ENCODE data around the gene MMP23B. TPM values are rescaled to one million over a fixed set of nuclear protein-coding genes. Genes with fewer than 3 reads are reported as not detected.

Gene MMP23B
- total RNA-seq, 3 donors from 2014 or later: 7.2 to 8.7 (median 7.4) TPM

DNA sequence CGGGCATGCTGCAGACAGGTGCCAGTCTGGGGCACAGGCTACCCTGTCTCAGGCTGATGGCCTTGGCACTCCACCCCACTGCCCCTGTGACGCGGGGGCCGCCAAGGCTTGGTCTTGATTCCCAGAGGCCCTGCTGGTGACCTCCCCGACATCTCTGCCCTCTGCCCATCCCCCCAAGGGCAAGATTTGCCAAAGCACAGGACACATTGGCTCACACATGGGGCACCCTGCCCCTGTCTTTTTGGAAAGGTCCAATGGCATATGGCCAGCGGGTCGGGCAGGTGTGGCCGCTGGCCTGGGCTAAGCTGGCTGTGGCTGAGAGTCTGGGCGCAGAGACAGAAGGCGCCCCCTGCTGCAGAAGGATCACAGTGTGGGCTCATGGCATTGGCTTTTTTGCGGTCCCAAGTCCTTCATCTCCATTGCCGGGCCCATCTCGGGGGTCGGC is 12.0 kb upstream of the MMP23B start:
- intact Hi-C loops (cut with DNase I, micrococcal nuclease): no loop called here
- TF ChIP-seq, protein P1, sequence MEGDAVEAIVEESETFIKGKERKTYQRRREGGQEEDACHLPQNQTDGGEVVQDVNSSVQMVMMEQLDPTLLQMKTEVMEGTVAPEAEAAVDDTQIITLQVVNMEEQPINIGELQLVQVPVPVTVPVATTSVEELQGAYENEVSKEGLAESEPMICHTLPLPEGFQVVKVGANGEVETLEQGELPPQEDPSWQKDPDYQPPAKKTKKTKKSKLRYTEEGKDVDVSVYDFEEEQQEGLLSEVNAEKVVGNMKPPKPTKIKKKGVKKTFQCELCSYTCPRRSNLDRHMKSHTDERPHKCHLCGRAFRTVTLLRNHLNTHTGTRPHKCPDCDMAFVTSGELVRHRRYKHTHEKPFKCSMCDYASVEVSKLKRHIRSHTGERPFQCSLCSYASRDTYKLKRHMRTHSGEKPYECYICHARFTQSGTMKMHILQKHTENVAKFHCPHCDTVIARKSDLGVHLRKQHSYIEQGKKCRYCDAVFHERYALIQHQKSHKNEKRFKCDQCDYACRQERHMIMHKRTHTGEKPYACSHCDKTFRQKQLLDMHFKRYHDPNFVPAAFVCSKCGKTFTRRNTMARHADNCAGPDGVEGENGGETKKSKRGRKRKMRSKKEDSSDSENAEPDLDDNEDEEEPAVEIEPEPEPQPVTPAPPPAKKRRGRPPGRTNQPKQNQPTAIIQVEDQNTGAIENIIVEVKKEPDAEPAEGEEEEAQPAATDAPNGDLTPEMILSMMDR (IDR thresholded peaks at IDR 0.05): no peak
- H3K9me3 ChIP-seq: no peaks in the 10 kb centered on the region
- peaks cover 12% of the 10 kb centered on the region for H3K4me1 ChIP-seq (ENCODE audit: low read depth)
- DNase-seq (peak in 2 of 3 donors; percentile 28 to 53), ATAC-seq (no peak)
- no peak overlapping the region for H3K4me3 ChIP-seq
- no peaks in the 10 kb centered on the region for H3K36me3 ChIP-seq (ENCODE audit: low read depth)

DNA sequence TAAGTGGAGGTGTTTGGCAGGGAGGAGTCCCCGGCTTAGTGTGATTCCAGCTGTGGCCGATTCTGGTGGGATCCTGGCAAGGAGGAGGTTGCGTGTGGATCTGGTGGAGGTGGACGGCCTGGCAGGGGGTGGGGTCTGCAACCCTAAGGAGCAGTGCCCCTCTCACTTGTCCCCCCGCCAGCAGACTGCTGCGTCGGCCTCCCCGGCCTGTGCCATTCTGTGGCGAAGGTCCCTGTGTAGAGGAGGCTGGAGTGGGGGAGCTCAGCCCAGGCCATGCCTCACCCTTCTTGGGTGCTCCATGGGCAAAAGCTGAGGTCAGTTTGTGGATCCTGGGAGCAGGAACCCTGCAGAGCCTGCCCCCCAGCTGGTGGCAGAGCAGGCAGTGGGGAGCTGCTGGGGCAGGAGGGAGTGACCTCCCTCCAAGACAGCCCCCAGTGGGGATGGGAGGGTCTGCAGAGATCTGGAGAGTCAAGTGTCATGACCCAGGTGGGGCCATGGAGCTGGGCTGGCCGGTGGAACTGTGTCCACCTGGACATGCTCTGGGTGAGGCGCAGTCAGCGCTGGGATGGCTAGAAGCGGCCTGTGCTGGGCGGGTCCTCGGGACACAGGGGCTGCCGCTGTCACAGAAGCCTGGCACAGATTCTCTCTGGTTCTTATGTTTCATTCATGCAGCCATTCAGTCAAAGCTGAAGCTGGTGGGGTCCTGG is 11.4 kb upstream of the MMP23B start:
- DNase-seq (peak in 1 of 3 donors; percentile 46), ATAC-seq (no peak)
- peaks cover 12% of the 10 kb centered on the region for H3K4me1 ChIP-seq (ENCODE audit: low read depth)
- intact Hi-C loops (cut with DNase I, micrococcal nuclease): no loop called here
- H3K36me3 ChIP-seq (ENCODE audit: low read depth): no peaks in the 10 kb centered on the region
- TF ChIP-seq, protein P1 (IDR thresholded peaks at IDR 0.05): no peak
- no peaks in the 10 kb centered on the region for H3K9me3 ChIP-seq
- H3K4me3 ChIP-seq: no peak overlapping the region

DNA sequence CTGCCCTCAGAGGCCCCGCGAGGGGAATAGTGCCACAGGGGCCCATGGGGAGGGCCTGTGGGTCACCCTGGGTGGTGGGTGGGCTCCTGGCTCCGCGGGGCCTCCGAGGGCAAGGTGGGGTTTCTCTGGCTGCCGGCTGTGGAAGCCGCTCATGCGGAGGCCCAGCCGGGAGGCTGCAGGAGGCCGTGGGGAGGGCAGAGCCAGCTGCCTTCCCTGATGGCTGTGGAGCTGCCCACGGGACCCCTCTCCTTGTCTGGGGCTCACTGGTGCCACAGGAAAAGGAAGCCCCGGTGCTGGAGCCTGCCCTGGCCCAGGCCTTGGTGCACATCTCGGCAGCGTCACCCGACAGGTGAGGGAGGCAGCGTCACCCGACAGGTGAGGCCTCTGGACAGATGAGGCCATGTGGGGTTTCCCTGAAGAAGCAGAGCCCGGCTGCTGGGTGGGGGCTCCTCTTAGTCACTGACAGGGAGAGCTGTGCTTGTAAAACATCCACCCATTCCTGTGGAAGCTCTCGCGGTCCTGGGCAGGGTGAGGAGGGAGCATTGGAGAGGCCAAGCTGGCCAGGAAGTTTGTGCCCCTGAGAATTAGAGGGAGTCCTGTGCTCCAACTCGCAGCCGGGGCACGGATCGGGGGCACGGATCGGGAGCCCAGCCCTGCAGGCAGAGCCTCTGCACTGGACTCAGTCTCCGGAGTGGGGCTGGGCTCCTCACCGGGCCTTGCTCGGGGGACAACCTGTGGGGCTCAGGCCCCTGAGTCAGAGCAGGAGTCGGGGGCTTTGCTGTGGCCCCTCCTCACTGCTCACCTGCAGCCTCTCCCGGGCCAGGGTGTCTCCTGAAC is 10.6 kb upstream of the MMP23B start:
- Histone ChIP-seq H3K9me3 (no peaks in the 10 kb centered on the region), H3K4me3 (no peak overlapping the region), H3K36me3 (ENCODE audit: low read depth) (no peaks in the 10 kb centered on the region), H3K4me1 (ENCODE audit: low read depth) (peaks cover 11% of the 10 kb centered on the region)
- TF ChIP-seq, protein P1 (IDR thresholded peaks at IDR 0.05): no peak
- intact Hi-C loops (cut with DNase I, micrococcal nuclease): no loop called here
- DNase-seq: peak in 1 of 3 donors; percentile 51
- no peak for ATAC-seq

DNA sequence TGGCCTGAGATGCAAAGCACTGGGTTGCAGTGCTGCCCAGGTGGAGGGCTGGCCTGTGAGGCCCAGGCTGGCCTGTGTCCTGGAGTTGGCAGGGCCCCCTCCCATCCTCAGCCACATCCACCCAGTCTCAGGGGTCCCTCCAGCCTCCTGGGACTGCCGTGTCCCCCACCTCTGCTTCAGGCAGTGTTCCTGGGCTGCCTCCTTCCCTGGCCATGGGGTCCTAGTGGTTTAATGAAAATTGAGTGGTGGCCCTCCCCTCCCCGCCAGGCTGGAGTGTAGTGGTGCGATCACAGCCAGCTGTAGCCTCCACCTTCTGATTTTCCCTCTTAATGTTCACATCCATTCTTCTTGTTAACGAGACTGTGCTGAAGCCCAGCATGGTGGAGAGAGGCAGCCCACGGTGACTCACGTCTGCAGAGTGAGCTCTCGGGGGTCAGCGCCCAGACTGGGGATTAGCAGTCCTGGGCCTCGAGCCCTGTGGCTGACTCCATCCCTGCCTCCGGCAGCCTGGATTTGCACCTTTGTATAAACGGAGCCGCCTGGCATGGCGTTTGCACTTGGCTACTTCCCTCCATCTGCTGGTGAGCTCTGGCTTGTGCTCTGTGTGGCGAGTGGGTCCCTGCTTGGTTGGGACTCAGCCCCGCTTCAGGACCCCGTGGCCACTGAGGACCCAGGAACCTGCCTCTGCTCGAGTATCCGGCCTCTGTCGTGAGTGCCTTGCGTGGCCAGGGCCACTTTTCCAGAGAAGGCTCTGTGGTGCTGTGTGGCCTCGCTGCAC is 9.8 kb upstream of the MMP23B start:
- TF ChIP-seq, protein P1 (IDR thresholded peaks at IDR 0.05): no peak
- DNase-seq (peak in 1 of 3 donors; percentile 55), ATAC-seq (peak; percentile 8)
- Histone ChIP-seq H3K4me3 (no peak overlapping the region), H3K36me3 (ENCODE audit: low read depth) (no peaks in the 10 kb centered on the region), H3K4me1 (ENCODE audit: low read depth) (peaks cover 11% of the 10 kb centered on the region), H3K9me3 (no peaks in the 10 kb centered on the region)
- intact Hi-C loops (cut with DNase I, micrococcal nuclease): no loop called here

DNA sequence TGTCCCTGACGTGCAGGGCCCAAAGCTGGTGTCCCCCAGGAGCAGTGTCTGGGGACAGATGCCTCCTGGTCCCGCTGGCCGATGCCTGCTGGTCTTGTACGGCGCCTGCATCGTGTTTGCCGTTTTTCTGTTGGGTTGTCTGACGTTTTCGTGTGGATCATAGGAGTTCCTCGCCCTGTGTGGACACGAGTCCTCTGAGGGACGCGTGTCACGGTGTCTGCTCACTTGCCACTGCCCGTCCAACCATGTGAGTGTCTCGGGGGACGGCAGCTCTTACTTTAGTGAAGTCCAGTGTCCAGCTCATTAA is 9.2 kb upstream of the MMP23B start:
- ATAC-seq (no peak), DNase-seq (peak in 1 of 3 donors; percentile 43)
- H3K4me3 ChIP-seq: no peak overlapping the region
- TF ChIP-seq, protein P1 (IDR thresholded peaks at IDR 0.05): no peak
- H3K9me3 ChIP-seq: no peaks in the 10 kb centered on the region
- H3K4me1 ChIP-seq (ENCODE audit: low read depth): peaks cover 10% of the 10 kb centered on the region
- intact Hi-C loops (cut with DNase I, micrococcal nuclease): no loop called here
- no peaks in the 10 kb centered on the region for H3K36me3 ChIP-seq (ENCODE audit: low read depth)
